ENCODE results near the gene CCDC33.

CCDC33 gene

DNA sequence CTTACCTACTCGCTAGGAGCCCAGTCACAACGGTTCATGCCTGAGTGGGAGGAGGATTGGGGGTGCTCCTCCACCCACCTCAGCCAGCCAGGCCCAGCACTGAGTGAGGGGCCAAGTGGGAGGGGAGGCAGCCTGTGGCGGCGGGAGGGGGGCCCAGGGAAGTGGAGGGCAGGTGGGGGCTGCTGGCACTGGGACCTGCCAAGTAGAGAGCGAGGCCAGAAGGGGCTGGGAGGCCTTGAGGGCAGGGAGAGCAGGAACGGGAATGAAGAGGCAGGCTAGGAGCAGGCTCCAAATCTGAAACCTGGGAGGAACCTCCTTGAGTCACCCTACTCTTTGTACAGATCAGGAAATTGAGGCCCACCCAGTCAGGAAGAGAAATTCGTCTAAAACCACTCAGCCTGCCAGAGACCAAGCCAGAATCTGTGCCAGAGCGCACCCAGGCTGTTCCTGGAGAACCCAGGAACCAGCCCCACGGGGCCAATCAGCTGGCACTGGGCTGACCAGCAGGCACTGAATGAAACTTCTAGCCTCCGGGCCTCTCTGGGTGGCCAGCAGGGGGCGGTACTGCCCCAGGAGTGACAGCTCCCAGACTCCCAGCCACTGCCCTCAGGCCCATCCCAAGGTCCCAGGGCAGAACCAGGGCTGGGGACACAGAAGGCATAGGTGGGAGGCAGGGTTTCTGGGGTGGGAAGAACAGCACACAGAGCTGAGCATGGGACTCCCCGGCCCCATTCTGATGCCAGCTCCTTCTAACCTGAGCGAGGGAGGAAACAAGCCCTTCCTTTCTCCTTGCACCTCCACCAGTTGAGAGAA lies 146.1 kb downstream of the CCDC33 start:
- DNase-seq (ENCODE audit: low read depth) = peak; percentile 61

GRCh38 chr15:74383286-74383685 lies 147.2 kb downstream of the CCDC33 start:
- no peak for DNase-seq (ENCODE audit: low read depth)

- peak; percentile 79 for DNase-seq (ENCODE audit: low read depth)
Measured at GRCh38 chr15:74383695-74384565, 147.8 kb downstream of the CCDC33 start.

- no peak for DNase-seq (ENCODE audit: low read depth)
Measured at GRCh38 chr15:74384566-74384880, 148.4 kb downstream of the CCDC33 start.

DNA sequence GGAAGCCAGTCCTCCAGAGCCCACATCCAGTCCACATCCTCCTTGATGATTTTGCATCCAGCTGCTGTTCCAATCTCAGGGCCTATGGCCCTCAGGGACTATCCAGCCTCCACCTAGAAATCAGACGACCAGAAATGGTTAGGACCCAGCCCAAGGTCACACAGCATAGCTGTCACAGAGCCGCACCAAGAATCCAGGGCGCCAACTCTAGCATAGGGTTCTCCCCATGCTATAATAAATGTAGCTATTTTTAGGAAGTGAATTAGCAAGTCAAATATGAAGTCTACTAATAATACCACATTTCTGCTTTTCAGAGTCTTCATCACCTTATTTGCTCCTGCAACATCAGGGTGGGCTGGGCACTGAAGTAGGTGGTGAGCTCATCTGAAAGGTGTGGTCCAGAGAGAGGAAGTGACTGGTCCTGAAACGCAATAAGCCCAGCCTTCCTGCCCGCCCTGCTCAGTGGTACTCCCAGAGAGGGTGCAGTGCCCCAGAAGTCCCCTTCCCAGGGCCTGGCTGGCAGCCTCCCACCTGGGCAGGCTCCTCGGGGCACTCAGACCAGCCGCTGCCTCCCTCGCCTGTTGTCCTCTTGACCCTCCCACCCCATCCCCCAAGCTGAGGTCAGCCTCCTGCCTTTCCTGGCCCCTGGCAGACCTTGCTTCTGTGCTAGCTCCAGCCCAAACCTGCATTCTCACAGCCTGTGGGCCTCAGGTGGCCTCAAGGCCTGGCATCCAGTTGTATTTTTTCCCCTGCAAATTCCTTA lies 148.9 kb downstream of the CCDC33 start:
- DNase-seq (ENCODE audit: low read depth) = peak; percentile 39

DNA sequence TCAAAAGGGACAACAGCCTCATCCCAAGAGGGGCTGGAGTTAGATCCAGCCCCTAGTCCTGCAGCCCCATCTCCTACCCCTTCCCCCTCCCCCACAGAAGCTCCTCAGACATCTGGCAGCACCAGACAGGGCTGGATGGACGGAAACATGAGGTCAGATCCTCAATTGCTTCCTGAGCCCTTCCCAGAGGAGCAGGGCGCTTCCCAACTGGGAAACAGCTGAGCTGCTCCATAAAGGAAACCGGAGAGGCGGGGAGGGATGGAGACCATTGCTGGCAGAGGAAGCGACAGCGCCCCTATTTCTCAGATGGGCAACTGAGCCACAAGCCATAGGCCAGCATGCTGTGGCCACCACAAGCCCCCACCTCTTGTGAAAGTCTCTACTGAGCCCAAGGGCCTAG lies 149.6 kb downstream of the CCDC33 start:
- no peak for DNase-seq (ENCODE audit: low read depth)

Measured in stimulated activated CD4-positive, alpha-beta T cell treated with anti-CD3 and anti-CD28 coated beads, Interleukin-2, amount 100 ng/mL, for 4 hours (primary cell).